ENCODE data around the gene MYO6. TPM values are rescaled to one million over a fixed set of nuclear protein-coding genes. Genes with fewer than 3 reads are reported as not detected.

The MYO6 gene
- total and polyA plus RNA-seq, 2 of the 8 experiments (the other 6 are each of a cell fraction or from before 2014, with no cell fraction given) = 8.3 to 21.9 TPM

GRCh38 chr6:75830959-75831885 is 82.2 kb downstream of the MYO6 start:
- no peak overlapping the region for H3K4me3 ChIP-seq (ENCODE audit: extremely low read depth in 1 of 4, insufficient read depth in 2 of 4, low read depth in 3 of 4, low read length in 4 of 4)
- no peaks in the 10 kb centered on the region for H3K27me3 ChIP-seq (replicated peaks in 1 of 4; ENCODE audit: control insufficient read depth in 3 of 4, extremely low read depth in 1 of 4, insufficient read depth in 3 of 4, low read length in 3 of 4)
- no peak overlapping the region for H3K9ac ChIP-seq (replicated peaks in 1 of 4; ENCODE audit: extremely low read depth in 1 of 4, low read depth in 3 of 4, low read length in 3 of 4)
- no peak overlapping the region for H2BK5ac ChIP-seq (ENCODE audit: low read depth, low read length)
- no peak overlapping the region for H2AK5ac ChIP-seq (ENCODE audit: low read depth, low read length)
- no peaks in the 10 kb centered on the region for H3K23me2 ChIP-seq (ENCODE audit: low read depth, low read length)
- H2BK20ac ChIP-seq (ENCODE audit: low read length) = no peak overlapping the region
- FAIRE-seq (no peak), DNase-seq (ENCODE audit: low read depth in 1 of 2, low spot score in 2 of 2) (no peak)
- H4K5ac ChIP-seq (ENCODE audit: insufficient read length, low read depth, low read length) = no peak overlapping the region
- H3K56ac ChIP-seq (replicated peaks; ENCODE audit: insufficient read length, low read depth, low read length) = no peak overlapping the region
- TF ChIP-seq SIX5 (IDR thresholded peaks at IDR 0.05; ENCODE audit: low read depth, low read length) (no peak), GABPA (IDR thresholded peaks at IDR 0.05; ENCODE audit: borderline replicate concordance, insufficient read depth, low read length) (no peak), EP300 (IDR thresholded peaks at IDR 0.05; ENCODE audit: borderline replicate concordance in 1 of 2, low read depth in 2 of 2, low read length in 2 of 2) (no peak), NANOG (IDR thresholded peaks at IDR 0.05; ENCODE audit: insufficient read depth, low read depth, low read length, poor library complexity, severe bottlenecking) (no peak), YY1 (IDR thresholded peaks at IDR 0.05; ENCODE audit: low read depth, low read length) (no peak), PHF8 (conservative IDR thresholded peaks at IDR 0.05; ENCODE audit: low read depth, low read length) (no peak), FOSL1 (IDR thresholded peaks at IDR 0.05; ENCODE audit: insufficient read depth, low read depth, low read length) (no peak), EZH2 (IDR thresholded peaks at IDR 0.05; ENCODE audit: low read depth, low read length, severe bottlenecking) (no peak), POU5F1 (IDR thresholded peaks at IDR 0.05; ENCODE audit: low read depth, low read length) (no peak), TEAD4 (IDR thresholded peaks at IDR 0.05; ENCODE audit: low read depth, low read length) (no peak), SUZ12 (IDR thresholded peaks at IDR 0.05; ENCODE audit: low read length) (no peak)
- no peak overlapping the region for H2AFZ ChIP-seq (ENCODE audit: low read length)
- H4K20me1 ChIP-seq (replicated peaks in 1 of 2; ENCODE audit: control insufficient read depth in 1 of 2, insufficient read depth in 2 of 2, low read length in 2 of 2) = no peaks in the 10 kb centered on the region
- no peak overlapping the region for H4K91ac ChIP-seq (replicated peaks; ENCODE audit: insufficient read length, low read length)
- peaks cover 0 to 7% (median under 1%) of the 10 kb centered on the region in 4 experiments; a peak in 2 of 8 replicates for H3K36me3 ChIP-seq (ENCODE audit: control insufficient read depth in 2 of 4, insufficient read depth in 4 of 4, low read length in 3 of 4)
- H3K27ac ChIP-seq (ENCODE audit: low read depth, low read length) = no peak overlapping the region
- no peaks in the 10 kb centered on the region for H3K9me3 ChIP-seq (ENCODE audit: insufficient read depth in 2 of 2, low read depth in 1 of 2, low read length in 1 of 2)
- 90% methylated on average over 12 of the region's 12 CpGs; no CpG with 5 or more reads in 1 of the 2 experiments for WGBS, 2 experiments (ENCODE audit: extremely low coverage in 1 of 2, insufficient coverage in 1 of 2, insufficient read length in 1 of 2, insufficient replicate concordance in 2 of 2, low coverage in 1 of 2, low lambda C conversion rate in 2 of 2, missing lambda C conversion rate in 1 of 2)
- H3K4me2 ChIP-seq (ENCODE audit: insufficient read depth in 1 of 2, low read depth in 2 of 2, low read length in 2 of 2) = no peak overlapping the region
- H3K79me2 ChIP-seq (ENCODE audit: control insufficient read depth in 1 of 2, insufficient read depth in 2 of 2, low read length in 2 of 2) = no peaks in the 10 kb centered on the region
- ChIA-PET CTCF (ENCODE audit: partially characterized antibody) (interaction anchor here (0.7 to 1.1 kb wide), 4 partner anchors 9 to 54 kb away, joined by 3 read pairs; no protein-coding TSS in a partner anchor), POLR2A (ENCODE audit: partially characterized antibody) (interaction anchor here (0.9 kb wide), 1 partner anchor 11 kb away, joined by 3 read pairs; no protein-coding TSS in a partner anchor)
- no peaks in the 10 kb centered on the region for H3K79me1 ChIP-seq (ENCODE audit: low read depth, low read length)
- H3K4ac ChIP-seq (replicated peaks; ENCODE audit: insufficient read length, low read depth, low read length) = no peak overlapping the region
- no peak overlapping the region for H2BK120ac ChIP-seq (replicated peaks; ENCODE audit: low read depth, low read length)
- H3K18ac ChIP-seq (ENCODE audit: extremely low read depth, low read length) = no peak overlapping the region
- no peak overlapping the region for H4K8ac ChIP-seq (ENCODE audit: extremely low read depth, insufficient read depth, low read length)
- H2BK12ac ChIP-seq (ENCODE audit: low read depth, low read length) = no peak overlapping the region
- no peaks in the 10 kb centered on the region for H3K4me1 ChIP-seq (replicated peaks in 1 of 4; ENCODE audit: control insufficient read depth in 3 of 4, insufficient read depth in 4 of 4, low read length in 3 of 4)
- H3K23ac ChIP-seq (ENCODE audit: insufficient read length) = no peak overlapping the region
- H3K14ac ChIP-seq (ENCODE audit: insufficient read length) = no peak overlapping the region
- H2BK15ac ChIP-seq (ENCODE audit: low read length) = no peak overlapping the region

Data from H1 (cell line).